D721Med (cell line): ENCODE data around the gene HEY2.

Source experiments
- DNase-seq: peaks from one replicate; pipeline ENCODE4 v3.0.0; 2011; ENCODE audit warnings: low spot score; ENCODE audit not compliant: insufficient read length
- FAIRE-seq: peaks from 2 replicates; lab custom pipeline; 2011; peaks lifted over from hg19 to GRCh38; lab: Jason Lieb, UNC
- TF ChIP-seq, protein P1 (sequence below): IDR thresholded peaks from 2 replicates; pipeline ENCODE4 v1.5.1; 2012; ENCODE audit warnings: mild to moderate bottlenecking, control low read depth; ENCODE audit not compliant: insufficient read depth; ENCODE audit errors: missing control alignments

The HEY2 gene

GRCh38 chr6:125717120-125717731, 32.2 kb upstream of the HEY2 start:
- DNase-seq (no peak), FAIRE-seq (no peak)
- TF ChIP-seq, protein P1, sequence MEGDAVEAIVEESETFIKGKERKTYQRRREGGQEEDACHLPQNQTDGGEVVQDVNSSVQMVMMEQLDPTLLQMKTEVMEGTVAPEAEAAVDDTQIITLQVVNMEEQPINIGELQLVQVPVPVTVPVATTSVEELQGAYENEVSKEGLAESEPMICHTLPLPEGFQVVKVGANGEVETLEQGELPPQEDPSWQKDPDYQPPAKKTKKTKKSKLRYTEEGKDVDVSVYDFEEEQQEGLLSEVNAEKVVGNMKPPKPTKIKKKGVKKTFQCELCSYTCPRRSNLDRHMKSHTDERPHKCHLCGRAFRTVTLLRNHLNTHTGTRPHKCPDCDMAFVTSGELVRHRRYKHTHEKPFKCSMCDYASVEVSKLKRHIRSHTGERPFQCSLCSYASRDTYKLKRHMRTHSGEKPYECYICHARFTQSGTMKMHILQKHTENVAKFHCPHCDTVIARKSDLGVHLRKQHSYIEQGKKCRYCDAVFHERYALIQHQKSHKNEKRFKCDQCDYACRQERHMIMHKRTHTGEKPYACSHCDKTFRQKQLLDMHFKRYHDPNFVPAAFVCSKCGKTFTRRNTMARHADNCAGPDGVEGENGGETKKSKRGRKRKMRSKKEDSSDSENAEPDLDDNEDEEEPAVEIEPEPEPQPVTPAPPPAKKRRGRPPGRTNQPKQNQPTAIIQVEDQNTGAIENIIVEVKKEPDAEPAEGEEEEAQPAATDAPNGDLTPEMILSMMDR: no peak

- FAIRE-seq: no peak
- TF ChIP-seq, protein P1: no peak
- no peak for DNase-seq
Measured at GRCh38 chr6:125718109-125718508, 31.3 kb upstream of the HEY2 start.

- FAIRE-seq (no peak), DNase-seq (no peak)
- TF ChIP-seq, protein P1: no peak
Measured at GRCh38 chr6:125722886-125723285, 26.5 kb upstream of the HEY2 start.

DNA sequence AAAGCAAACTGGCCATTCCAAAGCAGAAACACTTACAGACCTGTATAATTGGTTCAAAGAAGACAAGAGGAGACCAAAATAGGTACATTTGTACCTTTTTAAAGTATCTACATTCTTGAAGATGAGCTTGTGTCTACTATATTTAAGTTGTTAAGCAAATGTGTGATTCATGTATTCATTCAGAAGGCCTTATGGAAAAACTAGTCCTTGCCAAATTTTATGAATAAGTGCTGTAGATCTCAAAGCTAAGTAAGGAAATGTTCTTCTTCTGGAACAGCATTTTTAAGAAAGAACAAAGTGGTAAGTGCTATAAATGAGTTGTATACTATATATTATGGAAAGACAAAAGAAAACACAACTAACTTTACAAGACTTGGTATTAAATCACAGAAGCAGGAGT, 22.2 kb upstream of the HEY2 start:
- FAIRE-seq: no peak
- TF ChIP-seq, protein P1: no peak
- DNase-seq: no peak

DNA sequence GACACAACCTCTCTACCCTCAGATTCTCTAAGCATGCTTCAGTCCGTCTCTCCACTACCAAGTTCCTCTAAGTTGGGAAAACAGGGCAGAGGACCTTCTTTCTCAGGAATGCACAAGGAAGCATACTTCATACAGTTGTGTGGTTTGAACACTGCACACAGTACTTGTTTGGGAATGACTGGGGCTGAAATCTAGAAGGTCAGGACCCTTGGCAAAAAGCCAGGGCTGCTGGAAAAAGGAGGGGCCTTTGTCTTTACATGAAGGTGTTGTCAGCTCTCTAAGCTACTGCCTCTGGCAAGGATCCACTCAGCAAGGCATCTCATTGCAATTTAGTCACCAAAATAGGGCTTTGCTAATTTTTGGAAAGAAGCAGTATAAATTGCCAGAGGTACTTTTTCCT, 20.7 kb upstream of the HEY2 start:
- no peak for DNase-seq
- FAIRE-seq: no peak
- TF ChIP-seq, protein P1: no peak

GRCh38 chr6:125729983-125730382, 19.4 kb upstream of the HEY2 start:
- FAIRE-seq (no peak), DNase-seq (no peak)
- TF ChIP-seq, protein P1: no peak

GRCh38 chr6:125732398-125732797, 17.0 kb upstream of the HEY2 start:
- FAIRE-seq (peak; percentile 64), DNase-seq (no peak)
- TF ChIP-seq, protein P1: no peak
